H1 (cell line): Measurements from ENCODE around the gene HMGCS2. TPM values are rescaled to one million over a fixed set of nuclear protein-coding genes. Genes with fewer than 3 reads are reported as not detected.

Experiments used
- CHD7 ChIP-seq: fragments of 300-600 bp; sonication (generic); IDR thresholded peaks from 2 replicates; pipeline ENCODE4 v1.7.1; 2012; ENCODE audit warnings: low read length, moderate library complexity, mild to moderate bottlenecking, inconsistent platforms; ENCODE audit not compliant: insufficient replicate concordance
- SP1 ChIP-seq: IDR thresholded peaks from 2 replicates; pipeline ENCODE4 v1.6.1; 2011; ENCODE audit warnings: low read depth, low read length
- TAF1 ChIP-seq: IDR thresholded peaks from 2 replicates; pipeline ENCODE4 v1.6.1; 2011; ENCODE audit warnings: mild to moderate bottlenecking, low read depth, low read length
- TCF12 ChIP-seq: IDR thresholded peaks from 2 replicates; pipeline ENCODE4 v1.6.1; 2011; ENCODE audit warnings: low read depth, mild to moderate bottlenecking, low read length
- polyA plus RNA-seq, 7 experiments: library from polyadenylated mRNA; depleted of rRNA in 3 of 7; stranded (reverse) in 5 of 7; unstranded in 2 of 7; fragments of >200 nt in 5 of 7; fragments of 200-250 nt in 2 of 7; gene quantifications; 1 replicate in 5 of 7; 2 replicates in 1 of 7; 4 replicates in 1 of 7; pipeline versions ENCODE4 v1.2.1 to v1.2.3, GENCODE V29; 2011 to 2013; ENCODE audit warnings: missing spikeins in 2 of 7, mixed read lengths in 2 of 7
- total RNA-seq: library from RNA; stranded (reverse); fragmentation: NEBNext Ultra II Directional; extraction: Animal tissue kit (Norgen Biotek cat#: 25700); gene quantifications from 2 replicates; pipeline ENCODE4 v1.2.1, GENCODE V29; 2021

Gene HMGCS2
- total and polyA plus RNA-seq, 2 of the 8 experiments (the other 6 are each of a cell fraction or from before 2014, with no cell fraction given), result not detected

DNA sequence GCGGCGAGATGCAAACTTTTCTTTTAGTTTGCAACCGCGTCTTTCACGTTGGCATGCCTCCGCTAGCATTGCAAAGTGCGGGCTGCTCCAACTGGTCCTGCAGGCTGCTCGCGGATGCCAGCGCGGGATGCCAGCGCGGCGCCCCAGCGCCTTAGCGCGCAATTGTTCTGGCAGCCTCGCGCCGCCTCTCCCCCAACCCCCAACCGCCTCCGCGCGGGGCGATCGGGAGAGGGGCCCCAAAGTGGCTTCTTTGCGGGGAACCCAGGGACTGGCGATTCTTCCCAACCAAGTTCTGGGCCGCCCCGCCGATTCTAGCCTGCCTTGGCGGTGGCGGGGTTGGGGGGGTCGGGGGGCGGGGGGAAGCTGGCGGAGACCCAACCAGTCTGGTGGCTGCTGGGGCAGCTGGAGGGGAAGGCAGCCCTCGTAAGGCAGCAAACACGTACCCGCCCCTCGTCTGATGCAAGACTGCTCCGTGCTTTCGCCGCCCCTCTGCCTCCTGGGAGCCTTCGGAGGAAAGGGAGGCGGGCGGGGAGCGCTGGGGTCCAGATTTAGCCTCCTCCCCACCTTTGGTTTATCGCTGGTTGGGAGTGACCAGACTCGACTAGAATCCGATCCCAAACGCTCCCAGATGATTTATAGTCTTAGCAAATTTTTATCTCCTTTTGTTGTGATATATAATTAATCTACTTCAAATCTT, 56.2 kb downstream of the HMGCS2 start (continued):
- TF ChIP-seq CHD7 (no peak), SP1 (no peak), TCF12 (no peak), TAF1 (peak; percentile 82)
